Lower lobe of right lung (tissue), 2 donors: ENCODE data around the gene NOD2. TPM values are rescaled to one million over a fixed set of nuclear protein-coding genes. Genes with fewer than 3 reads are reported as not detected.

Experiments
- ATAC-seq, 2 donors: fragments of 200-7000 bp; cut with Tn5 transposase; one replicate each; pipeline ENCODE4 v1.9.1; 2020 to 2022; ENCODE audit warnings: mild to moderate bottlenecking in 2 of 2, moderate library complexity in 2 of 2
- DNase-seq: peaks from one replicate; pipeline ENCODE4 v3.0.0-alpha.2; 2020
- H3K27ac ChIP-seq: fragments of 200-600 bp; one replicate; pipeline ENCODE4 v1.8.0; 2022
- H3K27me3 ChIP-seq: fragments of 200-600 bp; one replicate; pipeline ENCODE4 v1.8.0; 2022; ENCODE audit warnings: low read depth
- H3K36me3 ChIP-seq: fragments of 200-600 bp; one replicate; pipeline ENCODE4 v1.8.0; 2022; ENCODE audit warnings: mild to moderate bottlenecking
- H3K4me1 ChIP-seq: fragments of 200-600 bp; one replicate; pipeline ENCODE4 v1.8.0; 2022
- H3K4me3 ChIP-seq: fragments of 200-600 bp; one replicate; pipeline ENCODE4 v1.8.0; 2022; ENCODE audit warnings: mild to moderate bottlenecking
- H3K9me3 ChIP-seq: fragments of 200-600 bp; one replicate; pipeline ENCODE4 v1.8.0; 2022
- CTCF ChIP-seq: fragments of 200-600 bp; IDR thresholded peaks from one replicate; pipeline ENCODE4 v1.8.0; 2022; ENCODE audit warnings: antibody characterized with exemption, mild to moderate bottlenecking
- intact Hi-C: fragments of 100-400 bp; cut with DNase I; formaldehyde crosslinking; loops from one replicate; pipeline ENCODE4 v1.11.0; 2022
- total RNA-seq: library from RNA; stranded (reverse); fragmentation: NEBNext Ultra II Directional; extraction: Animal tissue kit (Norgen Biotek cat#: 25700); gene quantifications from one replicate; pipeline ENCODE4 v1.2.1, GENCODE V29; 2021
- donor health status: DM: no; HTN: yes; CAD: no; lungs with severe emphysema.

NOD2 gene
- total RNA-seq, 1 donor from 2014 or later: 13.2 TPM

DNA sequence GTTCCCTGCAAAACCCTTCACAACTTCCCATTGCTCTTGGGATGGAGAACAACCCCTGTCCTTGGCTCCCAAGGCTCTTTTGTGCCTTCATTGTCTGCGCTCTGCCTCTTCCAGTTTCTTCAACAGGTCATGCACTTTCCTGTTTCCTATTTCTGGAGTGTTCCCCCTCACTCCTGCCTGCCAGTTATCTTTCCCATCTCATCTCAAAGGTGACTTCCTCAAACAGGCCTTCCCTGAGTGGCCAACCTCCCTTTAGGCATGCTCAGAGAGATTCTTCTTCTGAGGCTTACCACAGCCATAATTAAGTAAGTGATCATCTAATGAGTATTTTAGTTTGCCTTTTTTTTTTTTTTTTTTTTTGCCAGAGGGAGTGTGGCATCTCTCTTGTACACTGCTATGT lies 45.6 kb downstream of the NOD2 start:
- ATAC-seq: no peak

GRCh38 chr16:50740736-50741135 lies 47.3 kb downstream of the NOD2 start:
- no peak for TF ChIP-seq CTCF
- Histone ChIP-seq H3K4me3 (no peak overlapping the region), H3K36me3 (peaks cover 10% of the 10 kb centered on the region), H3K27me3 (no peaks in the 10 kb centered on the region), H3K4me1 (peaks cover 30% of the 10 kb centered on the region), H3K27ac (peak overlapping the region; percentile 92), H3K9me3 (no peaks in the 10 kb centered on the region)
- no peak for DNase-seq
- intact Hi-C loops: no loop called here
- ATAC-seq: no peak

More for the DNA sequence above, 45.6 kb downstream of the NOD2 start:
- no peak for TF ChIP-seq CTCF
- H3K27ac ChIP-seq: no peak overlapping the region
- intact Hi-C loops: no loop called here
- H3K36me3 ChIP-seq: no peaks in the 10 kb centered on the region
- H3K4me1 ChIP-seq: peaks cover 18% of the 10 kb centered on the region
- H3K27me3 ChIP-seq: no peaks in the 10 kb centered on the region
- no peaks in the 10 kb centered on the region for H3K9me3 ChIP-seq
- DNase-seq: no peak
- H3K4me3 ChIP-seq: no peak overlapping the region

DNA sequence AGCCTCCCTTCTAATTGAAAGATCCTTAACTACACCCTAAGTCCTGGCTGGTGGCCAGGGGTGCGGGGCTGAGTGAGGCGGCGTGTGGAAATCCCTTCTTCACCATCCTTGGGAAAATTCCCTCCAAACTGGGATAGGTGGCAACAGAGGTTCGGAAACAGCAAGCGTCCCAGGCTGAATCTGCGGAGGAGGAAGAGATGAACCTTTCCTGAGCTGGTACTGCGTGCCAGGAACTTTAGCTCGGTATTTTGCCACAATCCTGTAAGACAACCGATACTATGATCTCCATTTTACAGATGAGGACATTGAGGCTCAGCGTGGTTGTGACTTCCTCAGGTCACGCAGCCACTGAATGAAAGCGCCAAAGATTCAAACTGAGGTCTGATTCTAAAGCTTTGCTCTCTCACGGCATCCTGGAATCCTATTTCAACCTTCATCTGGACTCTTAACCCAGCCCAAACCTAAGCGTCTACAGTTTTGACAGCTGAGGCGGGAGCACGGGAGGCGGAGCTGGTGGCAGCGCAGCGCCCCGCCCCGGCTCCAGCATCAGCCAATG lies 47.9 kb downstream of the NOD2 start:
- intact Hi-C loops: no loop called here
- peaks cover 13% of the 10 kb centered on the region for H3K36me3 ChIP-seq
- H3K27me3 ChIP-seq: no peaks in the 10 kb centered on the region
- peaks cover 36% of the 10 kb centered on the region for H3K4me1 ChIP-seq
- H3K27ac ChIP-seq: peak overlapping the region; percentile 92
- no peak for ATAC-seq
- DNase-seq: no peak
- TF ChIP-seq CTCF: no peak
- H3K9me3 ChIP-seq: no peaks in the 10 kb centered on the region
- H3K4me3 ChIP-seq: peak overlapping the region; percentile 77

- H3K27me3 ChIP-seq: no peaks in the 10 kb centered on the region
- H3K9me3 ChIP-seq: no peaks in the 10 kb centered on the region
- H3K36me3 ChIP-seq: peaks cover 13% of the 10 kb centered on the region
- TF ChIP-seq CTCF: no peak
- ATAC-seq (peak; percentile 98 to 99), DNase-seq (peak; percentile 100)
- intact Hi-C loops: no loop called here
- H3K27ac ChIP-seq: peak within 1 kb of the TSS; percentile 92
- peaks cover 42% of the 10 kb centered on the region for H3K4me1 ChIP-seq
- peak within 1 kb of the TSS; percentile 77 for H3K4me3 ChIP-seq
These were observed 48.6 kb downstream of the NOD2 start, which contains the start of gene CYLD for GRCh38 chr16:50741781-50742575. Gene CYLD (plus strand): TSS chr16:50742086. CDS start chr16:50749699, 7,613 bp downstream.

GRCh38 chr16:50742576-50743200 lies 49.3 kb downstream of the NOD2 start:
- intact Hi-C loops: no loop called here

More at GRCh38 chr16:50742576-50743200, 49.3 kb downstream of the NOD2 start:
- Histone ChIP-seq H3K27me3 (no peaks in the 10 kb centered on the region), H3K4me3 (peak overlapping the region; percentile 77), H3K36me3 (peaks cover 13% of the 10 kb centered on the region), H3K4me1 (peaks cover 49% of the 10 kb centered on the region), H3K9me3 (no peaks in the 10 kb centered on the region), H3K27ac (peak overlapping the region; percentile 92)
- DNase-seq: peak; percentile 62
- no peak for TF ChIP-seq CTCF
- no peak for ATAC-seq
